Colonic mucosa (tissue), 4 donors: ENCODE results near the gene GJA1. TPM values are rescaled to one million over a fixed set of nuclear protein-coding genes. Genes with fewer than 3 reads are reported as not detected.
"Not testable (repeated sequence)": the region's sequence is repeated elsewhere in the genome, so short reads cannot be mapped to it uniquely, and the experiment has no call there.

Experiments used
- DNase-seq: peaks from one replicate; pipeline ENCODE4 v3.0.0-alpha.2; 2020
- H3K27ac ChIP-seq: fragments of 200-600 bp; one replicate; pipeline ENCODE4 v1.8.0; 2021
- H3K27me3 ChIP-seq: fragments of 200-600 bp; one replicate; pipeline ENCODE4 v1.8.0; 2021
- H3K36me3 ChIP-seq: fragments of 200-600 bp; one replicate; pipeline ENCODE4 v1.8.0; 2021
- H3K4me1 ChIP-seq: fragments of 200-600 bp; one replicate; pipeline ENCODE4 v1.8.0; 2021; ENCODE audit warnings: mild to moderate bottlenecking
- H3K4me3 ChIP-seq: fragments of 200-600 bp; one replicate; pipeline ENCODE4 v1.8.0; 2021
- H3K9ac ChIP-seq, 2 donors: one replicate each; pipeline ENCODE4 v1.7.0; 2013; ENCODE audit warnings: control low read depth in 2 of 2, low read depth in 2 of 2, low read length in 2 of 2
- H3K9me3 ChIP-seq: fragments of 200-600 bp; one replicate; pipeline ENCODE4 v1.8.0; 2021
- CTCF ChIP-seq: fragments of 200-600 bp; IDR thresholded peaks from one replicate; pipeline ENCODE4 v1.8.0; 2022; ENCODE audit warnings: antibody characterized with exemption, mild to moderate bottlenecking
- intact Hi-C: fragments of 100-400 bp; cut with DNase I; formaldehyde crosslinking; loops from one replicate; pipeline ENCODE4 v1.14.1; 2022
- total RNA-seq, 2 donors: library from RNA; stranded (reverse); fragmentation: NEBNext Ultra II Directional in 1 of 2; extraction: Animal tissue kit (Norgen Biotek cat#: 25700) in 1 of 2; gene quantifications; one replicate each; pipeline ENCODE4 v1.2.1, GENCODE V29; 2021
- donor health status: healthy.
- donor health status: DM: no; HTN: no; CAD: no.
- donor health status: DM: no; HTN: no; CAD: no.

The GJA1 gene
- 10 to 100 TPM in 1 of 2 donors, 1 to 10 TPM in 1; 8.2 to 13.7 TPM for total RNA-seq

- Histone ChIP-seq H3K36me3 (no peaks in the 10 kb centered on the region), H3K4me1 (no peaks in the 10 kb centered on the region), H3K27me3 (peaks cover 13% of the 10 kb centered on the region), H3K9ac (peak within 1 kb of the TSS in 1 of 2 donors; percentile 46), H3K4me3 (peak within 1 kb of the TSS; percentile 34), H3K27ac (peak within 1 kb of the TSS; percentile 34), H3K9me3 (no peaks in the 10 kb centered on the region)
- peak; percentile 47 for DNase-seq
- TF ChIP-seq CTCF = no peak
- intact Hi-C loops = loop anchor here (10.0 kb wide), 1 partner anchor 419 kb away; no protein-coding TSS in a partner anchor
These were observed at the start of gene GJA1 for GRCh38 chr6:121435444-121436069. Gene GJA1 (plus strand): TSS chr6:121435646. CDS start chr6:121446848, 11,202 bp downstream.

- DNase-seq, intact Hi-C loops, H3K9me3 ChIP-seq, H3K27me3 ChIP-seq, H3K27ac ChIP-seq, H3K4me1 ChIP-seq, H3K9ac ChIP-seq, H3K4me3 ChIP-seq, H3K36me3 ChIP-seq: not testable (repeated sequence)
These were observed 48.9 kb upstream of the GJA1 start for GRCh38 chr6:121386551-121386950.

- H3K9me3 ChIP-seq = no peaks in the 10 kb centered on the region
- no peaks in the 10 kb centered on the region for H3K36me3 ChIP-seq
- H3K27ac ChIP-seq = no peak overlapping the region
- no peaks in the 10 kb centered on the region for H3K27me3 ChIP-seq
- intact Hi-C loops = no loop called here
- H3K4me1 ChIP-seq = no peaks in the 10 kb centered on the region
- H3K4me3 ChIP-seq = no peak overlapping the region
- no peak overlapping the region for H3K9ac ChIP-seq
- TF ChIP-seq CTCF = no peak
- no peak for DNase-seq
These were observed 46.0 kb upstream of the GJA1 start for GRCh38 chr6:121389419-121389818.

- Histone ChIP-seq H3K4me3 (no peak overlapping the region), H3K36me3 (no peaks in the 10 kb centered on the region), H3K9ac (no peak overlapping the region), H3K27me3 (no peaks in the 10 kb centered on the region), H3K27ac (no peak overlapping the region), H3K9me3 (no peaks in the 10 kb centered on the region), H3K4me1 (no peaks in the 10 kb centered on the region)
- no peak for DNase-seq
- intact Hi-C loops = no loop called here
- no peak for TF ChIP-seq CTCF
These were observed 41.5 kb upstream of the GJA1 start for GRCh38 chr6:121393731-121394505.

- Histone ChIP-seq H3K4me3 (no peak overlapping the region), H3K27me3 (no peaks in the 10 kb centered on the region), H3K36me3 (no peaks in the 10 kb centered on the region), H3K27ac (no peak overlapping the region), H3K9me3 (no peaks in the 10 kb centered on the region), H3K4me1 (no peaks in the 10 kb centered on the region), H3K9ac (no peak overlapping the region)
- DNase-seq = no peak
- intact Hi-C loops = no loop called here
- TF ChIP-seq CTCF = no peak
These were observed 39.7 kb upstream of the GJA1 start for GRCh38 chr6:121395736-121396135.

- H3K9ac ChIP-seq, H3K4me3 ChIP-seq, H3K4me1 ChIP-seq, H3K9me3 ChIP-seq, H3K27me3 ChIP-seq, H3K27ac ChIP-seq, intact Hi-C loops, DNase-seq, H3K36me3 ChIP-seq: not testable (repeated sequence)
These were observed 38.3 kb upstream of the GJA1 start for GRCh38 chr6:121397188-121397587.
